A549 (cell line): Measurements from ENCODE around the gene GPD1. TPM values are rescaled to one million over a fixed set of nuclear protein-coding genes. Genes with fewer than 3 reads are reported as not detected.

ENCODE experiments used
- ATAC-seq, 2 experiments: fragments of 200-7000 bp in 1 of 2; fragments of >200 bp in 1 of 2; cut with Nextera tagmentation in 1 of 2; cut with Tn5 transposase in 1 of 2; 3 replicates each; pipeline versions ENCODE4 v1.8.0 to v1.9.1; 2018 to 2020; ENCODE audit warnings: mild to moderate bottlenecking in 1 of 2, moderate library complexity in 1 of 2
- CTCF ChIA-PET: fragments of 300-600 bp; sonication (Branson Sonifier 250); formaldehyde crosslinking; extraction: SDS; loops from one replicate; lab custom pipeline; 2021; ENCODE audit warnings: antibody characterized with exemption, inconsistent platforms; lab: Yijun Ruan, JAX
- POLR2A ChIA-PET: fragments of 350-600 bp; formaldehyde crosslinking; extraction: SDS; loops from one replicate; lab custom pipeline; 2021; ENCODE audit warnings: antibody characterized with exemption, inconsistent platforms; lab: Yijun Ruan, JAX
- DNase-seq, 2 experiments: peaks; one replicate each; pipeline versions ENCODE4 v3.0.0 to v3.0.0-alpha.2; 2011 to 2016; ENCODE audit warnings: low read depth in 1 of 2, low spot score in 1 of 2
- FAIRE-seq: peaks from 2 replicates; lab custom pipeline; 2011; peaks lifted over from hg19 to GRCh38; lab: Jason Lieb, UNC
- H3K27ac ChIP-seq, 2 experiments: fragments of >200 bp; sonication (Bioruptor Twin); formaldehyde crosslinking; 3 replicates each; pipeline ENCODE4 v1.5.1; 2016 to 2017
- H3K4me1 ChIP-seq: fragments of >200 bp; sonication (Bioruptor Twin); formaldehyde crosslinking; 3 replicates; pipeline ENCODE4 v1.6.1; 2016
- H3K4me2 ChIP-seq: fragments of >200 bp; sonication (Bioruptor Twin); formaldehyde crosslinking; 3 replicates; pipeline ENCODE4 v1.6.1; 2016
- H3K4me3 ChIP-seq: fragments of >200 bp; sonication (Bioruptor Twin); formaldehyde crosslinking; 3 replicates; pipeline ENCODE4 v1.5.1; 2016
- H3K9me3 ChIP-seq: fragments of >200 bp; sonication (Bioruptor Twin); formaldehyde crosslinking; 3 replicates; pipeline ENCODE4 v1.6.1; 2016
- BCL3 ChIP-seq: fragments of >200 bp; sonication (Bioruptor Twin); formaldehyde crosslinking; IDR thresholded peaks from 3 replicates; pipeline ENCODE4 v1.6.1; 2016
- BHLHE40 ChIP-seq: IDR thresholded peaks from 2 replicates; pipeline ENCODE4 v1.6.1; 2012; ENCODE audit warnings: low read depth, low read length, inconsistent platforms
- CHD4 ChIP-seq: fragments of 200-600 bp; sonication (generic); IDR thresholded peaks from 2 replicates; pipeline ENCODE4 v1.6.1; 2016; ENCODE audit warnings: antibody characterized with exemption, mild to moderate bottlenecking, borderline replicate concordance
- CTCF ChIP-seq: fragments of >200 bp; sonication (Bioruptor Twin); formaldehyde crosslinking; IDR thresholded peaks from 3 replicates; pipeline ENCODE4 v1.5.1; 2016
- E2F6 ChIP-seq: IDR thresholded peaks from 2 replicates; pipeline ENCODE4 v1.6.1; 2012; ENCODE audit warnings: low read depth, borderline replicate concordance
- EHF ChIP-seq: fragments of 250-450 bp; sonication (Bioruptor Pico); IDR thresholded peaks from 2 replicates; pipeline ENCODE4 v1.5.0; 2020; ENCODE audit warnings: mild to moderate bottlenecking
- FOSB ChIP-seq: fragments of 250-450 bp; sonication (Bioruptor Pico); IDR thresholded peaks from 2 replicates; pipeline ENCODE4 v1.5.0; 2020; ENCODE audit warnings: mild to moderate bottlenecking, moderate library complexity
- FOXS1 ChIP-seq: fragments of 250-450 bp; sonication (Bioruptor Pico); IDR thresholded peaks from 2 replicates; pipeline ENCODE4 v1.5.0; 2020; ENCODE audit warnings: mild to moderate bottlenecking, moderate library complexity
- HDAC2 ChIP-seq: fragments of 200-600 bp; sonication (generic); IDR thresholded peaks from 2 replicates; pipeline ENCODE4 v1.6.1; 2016
- HEYL ChIP-seq: fragments of 250-450 bp; sonication (Bioruptor Pico); IDR thresholded peaks from 2 replicates; pipeline ENCODE4 v1.8.0; 2021; ENCODE audit warnings: mild to moderate bottlenecking, moderate library complexity
- HOXB13 ChIP-seq: fragments of 250-450 bp; sonication (Bioruptor Pico); IDR thresholded peaks from 2 replicates; pipeline ENCODE4 v1.5.0; 2020; ENCODE audit warnings: low read depth, mild to moderate bottlenecking, moderate library complexity
- JUN ChIP-seq, 2 experiments: fragments of >200 bp; sonication (Bioruptor Twin); formaldehyde crosslinking; IDR thresholded peaks; 2 replicates in 1 of 2; 3 replicates in 1 of 2; pipeline ENCODE4 v1.6.1; 2016 to 2017
- KDM5A ChIP-seq: fragments of 200-600 bp; sonication (generic); IDR thresholded peaks from 2 replicates; pipeline ENCODE4 v1.6.1; 2016; ENCODE audit warnings: antibody characterized with exemption, mild to moderate bottlenecking
- MAFK ChIP-seq: fragments of 450-650 bp; IDR thresholded peaks from 2 replicates; pipeline ENCODE4 v1.6.1; 2014; ENCODE audit not compliant: partially characterized antibody
- NPAS2 ChIP-seq: fragments of 250-450 bp; sonication (Bioruptor Pico); IDR thresholded peaks from 2 replicates; pipeline ENCODE4 v1.8.0; 2022; ENCODE audit warnings: mild to moderate bottlenecking, moderate library complexity, borderline replicate concordance
- NR3C1 ChIP-seq: fragments of >200 bp; sonication (Bioruptor Twin); formaldehyde crosslinking; IDR thresholded peaks from 3 replicates; pipeline ENCODE4 v1.6.1; 2017
- PHF8 ChIP-seq: fragments of 200-600 bp; sonication (generic); IDR thresholded peaks from 2 replicates; pipeline ENCODE4 v1.6.1; 2016; ENCODE audit warnings: low read depth, mild to moderate bottlenecking, antibody characterized with exemption, moderate library complexity, borderline replicate concordance
- RARB ChIP-seq: fragments of 250-450 bp; sonication (Bioruptor Pico); IDR thresholded peaks from 2 replicates; pipeline ENCODE4 v1.8.0; 2021; ENCODE audit warnings: mild to moderate bottlenecking, moderate library complexity
- RCOR1 ChIP-seq: fragments of 150-350 bp; IDR thresholded peaks from 2 replicates; pipeline ENCODE4 v1.6.1; 2014; ENCODE audit warnings: antibody characterized with exemption, low read length, low read depth
- RFX5 ChIP-seq: fragments of 450-650 bp; IDR thresholded peaks from 2 replicates; pipeline ENCODE4 v1.7.1; 2014; ENCODE audit warnings: antibody characterized with exemption, mild to moderate bottlenecking, moderate library complexity
- RNF2 ChIP-seq: fragments of 200-600 bp; sonication (generic); IDR thresholded peaks from 2 replicates; pipeline ENCODE4 v1.6.1; 2016; ENCODE audit warnings: low read depth, mild to moderate bottlenecking, antibody characterized with exemption, moderate library complexity, borderline replicate concordance
- SMC3 ChIP-seq: fragments of >200 bp; sonication (Bioruptor Twin); formaldehyde crosslinking; IDR thresholded peaks from 3 replicates; pipeline ENCODE4 v1.6.1; 2018; ENCODE audit warnings: inconsistent platforms
- SREBF2 ChIP-seq: fragments of 450-650 bp; IDR thresholded peaks from 2 replicates; pipeline ENCODE4 v1.6.1; 2014; ENCODE audit warnings: mild to moderate bottlenecking, moderate library complexity
- TFCP2L1 ChIP-seq: fragments of 250-450 bp; sonication (Bioruptor Pico); IDR thresholded peaks from 2 replicates; pipeline ENCODE4 v1.5.0; 2021; ENCODE audit warnings: mild to moderate bottlenecking
- TP53 ChIP-seq: fragments of 250-450 bp; sonication (Bioruptor Pico); IDR thresholded peaks from 2 replicates; pipeline ENCODE4 v1.5.0; 2021; ENCODE audit warnings: mild to moderate bottlenecking, moderate library complexity
- ZC3H11A ChIP-seq: fragments of 450-650 bp; IDR thresholded peaks from 2 replicates; pipeline ENCODE4 v1.6.1; 2014; ENCODE audit warnings: antibody characterized with exemption, mild to moderate bottlenecking
- ZFP36 ChIP-seq: fragments of 450-650 bp; IDR thresholded peaks from 2 replicates; pipeline ENCODE4 v1.6.1; 2014; ENCODE audit warnings: borderline replicate concordance; ENCODE audit not compliant: partially characterized antibody
- ZNF302 ChIP-seq: fragments of 250-450 bp; sonication (Bioruptor Pico); IDR thresholded peaks from 2 replicates; pipeline ENCODE4 v1.9.0; 2021; ENCODE audit warnings: inconsistent platforms, mild to moderate bottlenecking, moderate library complexity
- ZSCAN20 ChIP-seq: fragments of 250-450 bp; sonication (Bioruptor Pico); IDR thresholded peaks from 2 replicates; pipeline ENCODE4 v1.8.0; 2022; ENCODE audit warnings: mild to moderate bottlenecking, moderate library complexity
- WGBS: methylation state at CpG from one replicate; pipeline ENCODE4 v1.1.6; 2017; ENCODE audit errors: missing lambda C conversion rate; 5-methylcytosine and 5-hydroxymethylcytosine counted together
- polyA plus RNA-seq, 4 experiments: library from polyadenylated mRNA; depleted of rRNA in 3 of 4; stranded (reverse); fragments of >200 nt; fragmentation: RNase III in 1 of 4; extraction: RNeasy Plus Mini Kit Qiagen cat#74134 plus additional on column Dnase treatment in 1 of 4; gene quantifications; 2 replicates in 3 of 4; 3 replicates in 1 of 4; pipeline ENCODE4 v1.2.3, GENCODE V29; 2011 to 2017

The GPD1 gene
- polyA plus RNA-seq, 2 of the 4 experiments (the other 2 are of a cell fraction): 0.10 to 0.44 TPM

- ATAC-seq (peak; percentile 4 to 7; a peak in 4 of 6 replicates), FAIRE-seq (no peak), DNase-seq (peak in 1 of 2 experiments; percentile 52)
- peak overlapping the region; percentile 74 to 84 for H3K27ac ChIP-seq
- TF ChIP-seq E2F6 (peak; percentile 40; the same call in 1 of the 2 replicates), SREBF2 (no peak), PHF8 (no peak), HDAC2 (no peak), CTCF (no peak), SMC3 (no peak)
- WGBS: 35% methylated on average over 7 of the region's 7 CpGs
- CTCF ChIA-PET: interaction anchor here (0.6 to 17.7 kb wide), 27 partner anchors 8 to 245 kb away, joined by 3 to 309 read pairs (median 7); partner anchors contain the start of genes CERS5, GPD1 and SMARCD1
- no peaks in the 10 kb centered on the region for H3K9me3 ChIP-seq
- 0 out of 3 replicates have a peak overlapping the region, but pooled peaks have one; percentile 5 for H3K4me3 ChIP-seq
- POLR2A ChIA-PET: interaction anchor here (0.7 to 4.3 kb wide), 9 partner anchors 10 to 370 kb away, joined by 3 to 45 read pairs (median 5); partner anchors contain the start of genes CERS5 and SMARCD1
- H3K4me1 ChIP-seq: peaks cover 29% of the 10 kb centered on the region
- peak overlapping the region; percentile 81 for H3K4me2 ChIP-seq
Measured at GRCh38 chr12:50110762-50111351, 7.0 kb downstream of the GPD1 start.

GRCh38 chr12:50111395-50111692 is 7.5 kb downstream of the GPD1 start:
- DNase-seq (no peak), ATAC-seq (peak in 1 of 2 experiments; percentile 2; a peak in 3 of 6 replicates), FAIRE-seq (no peak)
- no peaks in the 10 kb centered on the region for H3K9me3 ChIP-seq
- ChIA-PET CTCF (interaction anchor here (0.6 to 17.7 kb wide), 31 partner anchors 13 to 1002 kb away, joined by 3 to 309 read pairs (median 6); partner anchors contain the start of genes CERS5, GPD1 and SMARCD1), POLR2A (interaction anchor here (0.7 to 4.3 kb wide), 14 partner anchors 8 to 370 kb away, joined by 3 to 45 read pairs (median 6); partner anchors contain the start of genes CERS5 and SMARCD1)
- peak overlapping the region; percentile 81 for H3K4me2 ChIP-seq
- TF ChIP-seq RCOR1: no peak
- TF ChIP-seq EHF: no peak
- no peak for TF ChIP-seq NR3C1
- no peak for TF ChIP-seq ZSCAN20 (CRISPR knock-in tag)
- no peak for TF ChIP-seq KDM5A
- TF ChIP-seq BCL3: no peak
- no peak for TF ChIP-seq TP53 (CRISPR knock-in tag)
- whole genome bisulfite sequencing: 20% methylated on average over 15 of the region's 19 CpGs
- H3K4me1 ChIP-seq: peaks cover 29% of the 10 kb centered on the region
- no peak overlapping the region for H3K4me3 ChIP-seq
- H3K27ac ChIP-seq: peak overlapping the region; percentile 74 to 84; a peak in 5 of 6 replicates

- ChIA-PET POLR2A (interaction anchor here (0.6 to 4.3 kb wide), 18 partner anchors 9 to 371 kb away, joined by 3 to 45 read pairs (median 4); partner anchors contain the start of genes CERS5, NCKAP5L and SMARCD1), CTCF (interaction anchor here (0.6 to 17.7 kb wide), 33 partner anchors 13 to 1001 kb away, joined by 3 to 309 read pairs (median 4); partner anchors contain the start of genes CERS5, GPD1 and SMARCD1)
- ATAC-seq (peak; percentile 87 to 93), FAIRE-seq (peak; percentile 51), DNase-seq (peak; percentile 99 to 100)
- peak within 1 kb of the TSS; percentile 74 to 90 for H3K27ac ChIP-seq
- H3K4me1 ChIP-seq: peaks cover 29% of the 10 kb centered on the region
- H3K9me3 ChIP-seq: no peaks in the 10 kb centered on the region
- peak within 1 kb of the TSS; percentile 68 for H3K4me3 ChIP-seq
- H3K4me2 ChIP-seq: peak within 1 kb of the TSS; percentile 83
- under 1% methylated on average over 18 of the region's 59 CpGs for WGBS
- TF ChIP-seq HEYL (no peak), ZFP36 (no peak), SREBF2 (no peak), NPAS2 (no peak; the same call in 1 of the 2 replicates), TFCP2L1 (CRISPR knock-in tag) (peak; percentile 70; the same call in 1 of the 2 replicates), FOSB (0 out of 2 replicates have a peak, but pooled peaks have one; percentile 24), BHLHE40 (peak; percentile 76), CHD4 (no peak), ZC3H11A (no peak), MAFK (no peak), RFX5 (peak; percentile 100), RNF2 (no peak), ZNF302 (CRISPR knock-in tag) (no peak), KDM5A (no peak), RARB (CRISPR knock-in tag) (no peak), HOXB13 (CRISPR knock-in tag) (0 out of 2 replicates have a peak, but pooled peaks have one; percentile 14), SMC3 (peak; percentile 48; the same call in 1 of the 3 replicates), FOXS1 (CRISPR knock-in tag) (no peak), JUN (IDR thresholded peaks at IDR 0.05) (peak in 1 of 2 experiments; percentile 74; a peak in 3 of 5 replicates)
Measured at GRCh38 chr12:50111693-50112455, 8.1 kb downstream of the GPD1 start, which contains the start of gene COX14. COX14 (plus strand) TSS chr12:50112236; CDS start chr12:50120044, 7,808 bp downstream.
